HepG2 (cell line): Measurements from ENCODE around the gene TBC1D5. TPM values are rescaled to one million over a fixed set of nuclear protein-coding genes. Genes with fewer than 3 reads are reported as not detected.

ENCODE experiments used
- CENPT ChIP-seq: sonication (generic); formaldehyde crosslinking; IDR thresholded peaks from 2 replicates; pipeline ENCODE4 v1.8.0; 2022; ENCODE audit warnings: low read depth, mild to moderate bottlenecking, moderate library complexity, missing genetic modification reagents
- DMAP1 ChIP-seq: IDR thresholded peaks from 2 replicates; pipeline ENCODE4 v1.6.1; 2016
- EHMT2 ChIP-seq: fragments of 200-600 bp; sonication (generic); IDR thresholded peaks from 2 replicates; pipeline ENCODE4 v1.7.0; 2017; ENCODE audit warnings: antibody characterized with exemption, low read depth, low read length, borderline replicate concordance
- EP300 ChIP-seq, 3 experiments: sonication (generic) in 1 of 3; formaldehyde crosslinking in 1 of 3; IDR thresholded peaks; 2 replicates each; pipeline versions ENCODE4 v1.5.1 to v1.6.1; 2011 to 2020; ENCODE audit warnings: low read depth in 2 of 3, low read length in 2 of 3, borderline replicate concordance in 1 of 3, improper control_type of control experiment in 1 of 3, mild to moderate bottlenecking in 1 of 3, missing genetic modification reagents in 1 of 3, moderate library complexity in 1 of 3
- GATAD2A ChIP-seq: IDR thresholded peaks from 2 replicates; pipeline ENCODE4 v1.6.1; 2016
- GTF2F1 ChIP-seq: fragments of 150-350 bp; IDR thresholded peaks from 2 replicates; pipeline ENCODE4 v1.6.1; 2014; ENCODE audit warnings: low read length
- NCOA2 ChIP-seq: sonication (generic); formaldehyde crosslinking; IDR thresholded peaks from 2 replicates; pipeline ENCODE4 v1.8.0; 2022; ENCODE audit warnings: inconsistent platforms
- NFATC3 ChIP-seq: sonication (generic); formaldehyde crosslinking; IDR thresholded peaks from 2 replicates; pipeline ENCODE4 v1.5.1; 2020; ENCODE audit warnings: mild to moderate bottlenecking, missing genetic modification reagents
- PHB2 ChIP-seq: fragments of 450-650 bp; IDR thresholded peaks from 2 replicates; pipeline ENCODE4 v1.6.1; 2018; ENCODE audit not compliant: partially characterized antibody
- POLR2A ChIP-seq, 2 experiments: IDR thresholded peaks; 2 replicates each; pipeline ENCODE4 v1.6.1; 2011; ENCODE audit warnings: low read depth in 2 of 2, low read length in 2 of 2, mild to moderate bottlenecking in 1 of 2, moderate library complexity in 1 of 2; ENCODE audit not compliant: insufficient read depth in 1 of 2
- SRSF9 ChIP-seq: fragments of 200-400 bp; formaldehyde crosslinking; IDR thresholded peaks from 2 replicates; pipeline ENCODE4 v1.6.1; 2018; ENCODE audit warnings: borderline replicate concordance, mild to moderate bottlenecking, low read depth, low read length; ENCODE audit not compliant: insufficient read depth, poor library complexity, severe bottlenecking
- ZNF17 ChIP-seq: sonication (generic); formaldehyde crosslinking; IDR thresholded peaks from 2 replicates; pipeline ENCODE4 v1.5.0; 2020; ENCODE audit warnings: mild to moderate bottlenecking, missing genetic modification reagents
- ZNF33B ChIP-seq: sonication (generic); formaldehyde crosslinking; IDR thresholded peaks from 2 replicates; pipeline ENCODE4 v1.5.1; 2020; ENCODE audit warnings: mild to moderate bottlenecking, missing genetic modification reagents
- ZNF761 ChIP-seq: sonication (generic); formaldehyde crosslinking; conservative IDR thresholded peaks from 2 replicates; pipeline ENCODE4 v1.4.0; 2020; ENCODE audit warnings: mild to moderate bottlenecking, missing genetic modification reagents
- ZNF883 ChIP-seq: sonication (generic); formaldehyde crosslinking; IDR thresholded peaks from 2 replicates; pipeline ENCODE4 v1.5.1; 2020; ENCODE audit warnings: mild to moderate bottlenecking, missing genetic modification reagents; ENCODE audit errors: not compliant biosample characterization
- ZSCAN21 ChIP-seq: sonication (generic); formaldehyde crosslinking; IDR thresholded peaks from 2 replicates; pipeline ENCODE4 v1.8.0; 2022; ENCODE audit warnings: mild to moderate bottlenecking, missing genetic modification reagents, moderate library complexity, borderline replicate concordance
- polyA plus RNA-seq, 8 experiments: library from polyadenylated mRNA; depleted of rRNA in 3 of 8; stranded (reverse) in 7 of 8; unstranded in 1 of 8; fragments of >200 nt; fragmentation: Illumina TruSeq in 4 of 8; extraction: Trizol in 4 of 8; gene quantifications; 2 replicates each; pipeline versions ENCODE4 v1.2.1 to v1.2.3, GENCODE V29; 2011 to 2016; ENCODE audit warnings: low read depth in 4 of 8, missing spikeins in 1 of 8, mixed read lengths in 1 of 8; ENCODE audit not compliant: insufficient read depth in 1 of 8
- total RNA-seq, 5 experiments: library from RNA; depleted of rRNA; stranded (reverse); fragments of >200 nt; fragmentation: Illumina TruSeq; extraction: Trizol; gene quantifications; 2 replicates each; pipeline ENCODE4 v1.2.3, GENCODE V29; 2016; ENCODE audit warnings: low read depth in 1 of 5
- TF ChIP-seq, protein P1 (sequence below): sonication (generic); formaldehyde crosslinking; IDR thresholded peaks from 2 replicates; pipeline ENCODE4 v1.4.0; 2020; ENCODE audit warnings: missing genetic modification reagents
- TF ChIP-seq, protein P2 (sequence below): sonication (generic); formaldehyde crosslinking; IDR thresholded peaks from 2 replicates; pipeline ENCODE4 v1.8.0; 2022; ENCODE audit warnings: mild to moderate bottlenecking, missing genetic modification reagents; ENCODE audit not compliant: insufficient replicate concordance
- TF ChIP-seq, protein P3 (sequence below): sonication (generic); formaldehyde crosslinking; IDR thresholded peaks from 2 replicates; pipeline ENCODE4 v1.5.0; 2020; ENCODE audit warnings: mild to moderate bottlenecking, missing genetic modification reagents, borderline replicate concordance
- TF ChIP-seq, protein P4 (sequence below): sonication (generic); formaldehyde crosslinking; IDR thresholded peaks from 2 replicates; pipeline ENCODE4 v1.8.0; 2022; ENCODE audit warnings: mild to moderate bottlenecking, missing genetic modification reagents, borderline replicate concordance

The TBC1D5 gene
- total and polyA plus RNA-seq, 2 of the 13 experiments (the other 11 are each of a cell fraction or from before 2014, with no cell fraction given): 19.2 to 33.3 TPM

DNA sequence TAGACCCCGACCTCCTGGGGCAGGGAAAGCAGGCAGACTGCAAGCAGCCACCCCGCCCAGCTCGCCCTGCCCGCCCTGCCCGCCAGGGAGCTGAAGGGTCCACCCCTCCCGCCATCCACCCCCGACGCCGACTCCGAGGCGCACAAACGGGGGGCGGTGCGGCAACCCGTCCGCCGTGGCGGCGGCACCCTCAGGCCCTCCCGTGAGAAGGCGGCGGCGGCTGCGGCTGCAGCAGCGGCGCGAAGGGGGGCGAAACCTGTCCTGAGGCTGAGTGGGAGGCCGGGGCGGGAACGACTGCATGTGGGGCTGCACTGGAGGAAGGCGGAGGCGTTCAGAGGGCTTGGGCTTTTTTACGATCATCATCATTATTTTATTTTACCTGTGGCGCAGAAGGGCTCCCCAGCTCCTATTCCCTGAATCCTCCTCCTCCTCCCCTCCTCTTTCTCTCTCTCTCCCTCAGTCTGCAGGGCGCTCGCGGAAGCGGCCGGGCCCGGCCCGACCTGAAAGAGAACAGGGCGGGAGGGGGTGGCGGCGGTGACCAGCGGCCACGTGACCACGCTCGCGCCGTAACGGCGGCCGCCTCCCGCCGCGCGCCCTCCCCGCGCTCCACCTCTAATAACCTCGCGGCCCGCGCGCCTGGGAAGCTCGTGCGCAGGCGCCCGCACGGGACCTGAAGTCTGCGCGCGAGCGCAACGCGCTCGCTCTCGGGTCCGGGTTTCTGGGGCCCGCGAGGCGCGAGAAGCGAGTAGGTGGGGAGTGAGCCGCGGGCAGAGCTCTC, at the start of gene TBC1D5 (continued):
- TF ChIP-seq, protein P1, sequence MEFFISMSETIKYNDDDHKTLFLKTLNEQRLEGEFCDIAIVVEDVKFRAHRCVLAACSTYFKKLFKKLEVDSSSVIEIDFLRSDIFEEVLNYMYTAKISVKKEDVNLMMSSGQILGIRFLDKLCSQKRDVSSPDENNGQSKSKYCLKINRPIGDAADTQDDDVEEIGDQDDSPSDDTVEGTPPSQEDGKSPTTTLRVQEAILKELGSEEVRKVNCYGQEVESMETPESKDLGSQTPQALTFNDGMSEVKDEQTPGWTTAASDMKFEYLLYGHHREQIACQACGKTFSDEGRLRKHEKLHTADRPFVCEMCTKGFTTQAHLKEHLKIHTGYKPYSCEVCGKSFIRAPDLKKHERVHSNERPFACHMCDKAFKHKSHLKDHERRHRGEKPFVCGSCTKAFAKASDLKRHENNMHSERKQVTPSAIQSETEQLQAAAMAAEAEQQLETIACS (CRISPR knock-in tag): peak; percentile 90
- TF ChIP-seq GATAD2A (CRISPR knock-in tag): no peak
- no peak for TF ChIP-seq NFATC3 (CRISPR knock-in tag)
- peak; percentile 87; the same call in 1 of the 2 replicates for TF ChIP-seq ZNF17 (CRISPR knock-in tag)
- TF ChIP-seq ZNF883: no peak
- TF ChIP-seq GTF2F1: no peak
- 0 out of 4 replicates have a peak, but pooled peaks of 1 of the 2 experiments have one; percentile 11 for TF ChIP-seq EP300 (IDR thresholded peaks at IDR 0.05; ENCODE audit: low read depth in 2 of 2, low read length in 2 of 2)
- TF ChIP-seq EP300 (CRISPR knock-in tag; IDR thresholded peaks at IDR 0.05; ENCODE audit: borderline replicate concordance): no peak
- peak; percentile 74; the same call in 1 of the 2 replicates for TF ChIP-seq DMAP1
- TF ChIP-seq ZSCAN21 (CRISPR knock-in tag): peak; percentile 70
- no peak for TF ChIP-seq EHMT2
- no peak for TF ChIP-seq PHB2
- TF ChIP-seq, protein P2, sequence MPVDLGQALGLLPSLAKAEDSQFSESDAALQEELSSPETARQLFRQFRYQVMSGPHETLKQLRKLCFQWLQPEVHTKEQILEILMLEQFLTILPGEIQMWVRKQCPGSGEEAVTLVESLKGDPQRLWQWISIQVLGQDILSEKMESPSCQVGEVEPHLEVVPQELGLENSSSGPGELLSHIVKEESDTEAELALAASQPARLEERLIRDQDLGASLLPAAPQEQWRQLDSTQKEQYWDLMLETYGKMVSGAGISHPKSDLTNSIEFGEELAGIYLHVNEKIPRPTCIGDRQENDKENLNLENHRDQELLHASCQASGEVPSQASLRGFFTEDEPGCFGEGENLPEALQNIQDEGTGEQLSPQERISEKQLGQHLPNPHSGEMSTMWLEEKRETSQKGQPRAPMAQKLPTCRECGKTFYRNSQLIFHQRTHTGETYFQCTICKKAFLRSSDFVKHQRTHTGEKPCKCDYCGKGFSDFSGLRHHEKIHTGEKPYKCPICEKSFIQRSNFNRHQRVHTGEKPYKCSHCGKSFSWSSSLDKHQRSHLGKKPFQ (CRISPR knock-in tag): peak; percentile 43
- TF ChIP-seq CENPT (CRISPR knock-in tag): 0 out of 2 replicates have a peak, but pooled peaks have one; percentile 32
- TF ChIP-seq, protein P3, sequence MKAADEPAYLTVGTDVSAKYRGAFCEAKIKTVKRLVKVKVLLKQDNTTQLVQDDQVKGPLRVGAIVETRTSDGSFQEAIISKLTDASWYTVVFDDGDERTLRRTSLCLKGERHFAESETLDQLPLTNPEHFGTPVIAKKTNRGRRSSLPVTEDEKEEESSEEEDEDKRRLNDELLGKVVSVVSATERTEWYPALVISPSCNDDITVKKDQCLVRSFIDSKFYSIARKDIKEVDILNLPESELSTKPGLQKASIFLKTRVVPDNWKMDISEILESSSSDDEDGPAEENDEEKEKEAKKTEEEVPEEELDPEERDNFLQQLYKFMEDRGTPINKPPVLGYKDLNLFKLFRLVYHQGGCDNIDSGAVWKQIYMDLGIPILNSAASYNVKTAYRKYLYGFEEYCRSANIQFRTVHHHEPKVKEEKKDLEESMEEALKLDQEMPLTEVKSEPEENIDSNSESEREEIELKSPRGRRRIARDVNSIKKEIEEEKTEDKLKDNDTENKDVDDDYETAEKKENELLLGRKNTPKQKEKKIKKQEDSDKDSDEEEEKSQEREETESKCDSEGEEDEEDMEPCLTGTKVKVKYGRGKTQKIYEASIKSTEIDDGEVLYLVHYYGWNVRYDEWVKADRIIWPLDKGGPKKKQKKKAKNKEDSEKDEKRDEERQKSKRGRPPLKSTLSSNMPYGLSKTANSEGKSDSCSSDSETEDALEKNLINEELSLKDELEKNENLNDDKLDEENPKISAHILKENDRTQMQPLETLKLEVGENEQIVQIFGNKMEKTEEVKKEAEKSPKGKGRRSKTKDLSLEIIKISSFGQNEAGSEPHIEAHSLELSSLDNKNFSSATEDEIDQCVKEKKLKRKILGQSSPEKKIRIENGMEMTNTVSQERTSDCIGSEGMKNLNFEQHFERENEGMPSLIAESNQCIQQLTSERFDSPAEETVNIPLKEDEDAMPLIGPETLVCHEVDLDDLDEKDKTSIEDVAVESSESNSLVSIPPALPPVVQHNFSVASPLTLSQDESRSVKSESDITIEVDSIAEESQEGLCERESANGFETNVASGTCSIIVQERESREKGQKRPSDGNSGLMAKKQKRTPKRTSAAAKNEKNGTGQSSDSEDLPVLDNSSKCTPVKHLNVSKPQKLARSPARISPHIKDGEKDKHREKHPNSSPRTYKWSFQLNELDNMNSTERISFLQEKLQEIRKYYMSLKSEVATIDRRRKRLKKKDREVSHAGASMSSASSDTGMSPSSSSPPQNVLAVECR (CRISPR knock-in tag): peak; percentile 82; the same call in 1 of the 2 replicates
- TF ChIP-seq POLR2A (IDR thresholded peaks at IDR 0.05; ENCODE audit: insufficient read depth in 1 of 2, low read depth in 2 of 2, low read length in 2 of 2): peak; percentile 78
- no peak for TF ChIP-seq ZNF33B (CRISPR knock-in tag)
- TF ChIP-seq, protein P4, sequence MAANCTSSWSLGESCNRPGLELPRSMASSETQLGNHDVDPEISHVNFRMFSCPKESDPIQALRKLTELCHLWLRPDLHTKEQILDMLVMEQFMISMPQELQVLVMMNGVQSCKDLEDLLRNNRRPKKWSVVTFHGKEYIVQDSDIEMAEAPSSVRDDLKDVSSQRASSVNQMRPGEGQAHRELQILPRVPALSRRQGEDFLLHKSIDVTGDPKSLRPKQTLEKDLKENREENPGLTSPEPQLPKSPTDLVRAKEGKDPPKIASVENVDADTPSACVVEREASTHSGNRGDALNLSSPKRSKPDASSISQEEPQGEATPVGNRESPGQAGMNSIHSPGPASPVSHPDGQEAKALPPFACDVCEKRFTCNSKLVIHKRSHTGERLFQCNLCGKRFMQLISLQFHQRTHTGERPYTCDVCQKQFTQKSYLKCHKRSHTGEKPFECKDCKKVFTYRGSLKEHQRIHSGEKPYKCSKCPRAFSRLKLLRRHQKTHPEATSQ (CRISPR knock-in tag): peak; percentile 74; the same call in 1 of the 2 replicates
- no peak for TF ChIP-seq NCOA2 (CRISPR knock-in tag)
- TF ChIP-seq SRSF9: no peak
- 0 out of 2 replicates have a peak, but pooled peaks have one; percentile 59 for TF ChIP-seq ZNF761 (CRISPR knock-in tag)
